ENCODE data around the gene CLTC. TPM values are rescaled to one million over a fixed set of nuclear protein-coding genes. Genes with fewer than 3 reads are reported as not detected.

Gene CLTC
- total RNA-seq, 6 experiments from 2014 or later, result 120 to 232 (median 142) TPM

DNA sequence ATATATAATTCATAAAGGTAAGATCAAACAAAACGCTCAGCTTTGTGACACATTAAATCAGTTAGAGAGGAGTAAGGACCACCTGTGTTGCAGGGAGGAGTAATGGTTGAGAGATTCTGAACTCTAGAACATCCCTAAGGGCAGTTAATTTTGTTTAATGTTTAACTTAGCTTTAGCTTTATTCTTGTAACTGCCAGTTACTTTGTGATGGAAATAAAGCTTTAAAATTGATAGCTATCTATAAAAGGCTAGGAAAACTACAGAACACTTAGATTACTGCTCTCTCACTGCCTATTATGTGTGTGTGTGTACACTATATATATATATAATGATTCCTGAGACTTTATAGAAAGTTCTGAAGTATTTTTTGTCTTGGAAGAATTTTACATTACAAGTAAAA lies 49.7 kb downstream of the CLTC start:
- H3K4me1 ChIP-seq, result peaks cover 0 to 7% (median 0%) of the 10 kb centered on the region in 4 donors
- no peaks in the 10 kb centered on the region for H3K27me3 ChIP-seq
- DNase-seq (no peak), ATAC-seq (no peak)
- no peak overlapping the region for H3K4me3 ChIP-seq
- no peaks in the 10 kb centered on the region for H3K9me3 ChIP-seq
- no peak overlapping the region for H3K27ac ChIP-seq
- intact Hi-C loops (cut with DNase I), result no loop called here
- H3K36me3 ChIP-seq, result peaks cover 0 to 98% (median 34%) of the 10 kb centered on the region in 4 donors
- TF ChIP-seq CTCF (IDR thresholded peaks at IDR 0.05) (no peak), POLR2A (IDR thresholded peaks at IDR 0.05) (no peak)
- 45% methylated on average over 1 of the region's 1 CpG for WGBS (ENCODE audit: insufficient coverage, low coverage, low lambda C conversion rate, missing lambda C conversion rate)

DNA sequence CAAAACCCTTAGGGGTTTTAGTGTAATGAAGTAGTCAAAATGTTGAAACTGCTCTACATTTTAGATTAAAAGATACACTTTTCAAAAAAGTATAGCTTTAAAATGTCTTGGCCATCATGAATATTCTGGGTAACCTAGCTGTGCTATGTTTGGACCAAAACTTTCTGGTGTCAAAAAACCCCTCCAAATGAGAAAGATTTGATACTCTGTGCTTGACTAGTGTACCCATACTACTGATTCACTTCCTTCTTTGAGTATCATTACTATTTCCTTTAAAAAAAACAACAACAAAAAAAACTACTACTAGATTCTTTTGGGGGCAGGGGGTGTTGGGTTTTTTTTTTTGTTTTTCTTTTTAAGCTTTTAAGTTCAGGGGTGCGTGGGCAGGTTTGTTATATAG lies 50.2 kb downstream of the CLTC start:
- WGBS (ENCODE audit: insufficient coverage, low coverage, low lambda C conversion rate, missing lambda C conversion rate), result 78% methylated on average over 1 of the region's 1 CpG
- no peak for DNase-seq
- Histone ChIP-seq H3K27ac (no peak overlapping the region), H3K27me3 (no peaks in the 10 kb centered on the region), H3K36me3 (peaks cover 0 to 98% (median 31%) of the 10 kb centered on the region in 4 donors), H3K9me3 (no peaks in the 10 kb centered on the region), H3K4me3 (no peak overlapping the region), H3K4me1 (peaks cover 0 to 7% (median 0%) of the 10 kb centered on the region in 4 donors)
- no peak for ATAC-seq
- TF ChIP-seq CTCF (IDR thresholded peaks at IDR 0.05), result no peak
- TF ChIP-seq POLR2A (IDR thresholded peaks at IDR 0.05), result no peak
- intact Hi-C loops (cut with DNase I), result no loop called here

DNA sequence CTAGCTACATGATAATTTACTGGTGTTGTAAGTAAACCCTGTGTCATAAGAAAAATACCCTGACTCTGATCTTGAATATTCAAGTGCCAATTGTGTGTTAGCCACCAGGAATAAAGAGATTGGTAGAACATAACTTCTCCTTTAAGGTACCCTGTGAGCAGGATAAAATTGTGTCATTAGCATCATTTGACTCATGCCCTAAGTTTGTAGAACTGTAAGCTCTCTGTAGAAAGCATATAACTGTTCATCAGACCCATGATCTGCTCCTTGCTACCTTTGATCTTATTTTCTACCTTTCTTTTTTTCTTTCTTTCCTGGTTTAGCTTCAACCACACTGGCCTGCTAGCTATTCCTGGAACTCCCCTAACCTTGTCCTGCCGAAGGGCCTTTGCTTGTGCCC lies 51.7 kb downstream of the CLTC start:
- no peak for TF ChIP-seq CTCF (IDR thresholded peaks at IDR 0.05)
- no peak for TF ChIP-seq POLR2A (IDR thresholded peaks at IDR 0.05)
- DNase-seq (no peak), ATAC-seq (no peak)
- WGBS (ENCODE audit: insufficient coverage, low coverage, low lambda C conversion rate, missing lambda C conversion rate), result 67% methylated on average over 1 of the region's 1 CpG
- peaks cover 0 to 7% (median 0%) of the 10 kb centered on the region in 4 donors for H3K4me1 ChIP-seq
- H3K36me3 ChIP-seq, result peaks cover 6 to 98% (median 29%) of the 10 kb centered on the region in 4 donors
- H3K9me3 ChIP-seq, result no peaks in the 10 kb centered on the region
- H3K27me3 ChIP-seq, result no peaks in the 10 kb centered on the region
- intact Hi-C loops (cut with DNase I), result no loop called here
- H3K27ac ChIP-seq, result no peak overlapping the region
- H3K4me3 ChIP-seq, result no peak overlapping the region

GRCh38 chr17:59675231-59675630 lies 55.5 kb downstream of the CLTC start:
- no peak overlapping the region for H3K27ac ChIP-seq
- no peak for ATAC-seq
- no peaks in the 10 kb centered on the region for H3K27me3 ChIP-seq
- no peaks in the 10 kb centered on the region for H3K4me1 ChIP-seq
- H3K36me3 ChIP-seq, result peaks cover 15 to 97% (median 39%) of the 10 kb centered on the region in 4 donors
- no peak for DNase-seq
- H3K9me3 ChIP-seq, result no peaks in the 10 kb centered on the region
- intact Hi-C loops (cut with DNase I), result no loop called here
- no peak overlapping the region for H3K4me3 ChIP-seq
- 33% methylated on average over 1 of the region's 1 CpG for WGBS (ENCODE audit: insufficient coverage, low coverage, low lambda C conversion rate, missing lambda C conversion rate)
- TF ChIP-seq CTCF (IDR thresholded peaks at IDR 0.05) (no peak), POLR2A (IDR thresholded peaks at IDR 0.05) (no peak)

GRCh38 chr17:59676716-59677115 lies 57.0 kb downstream of the CLTC start:
- no peaks in the 10 kb centered on the region for H3K9me3 ChIP-seq
- H3K4me1 ChIP-seq, result no peaks in the 10 kb centered on the region
- H3K27ac ChIP-seq, result no peak overlapping the region
- no peak for DNase-seq
- intact Hi-C loops (cut with DNase I), result no loop called here
- no peaks in the 10 kb centered on the region for H3K27me3 ChIP-seq
- H3K4me3 ChIP-seq, result no peak overlapping the region
- WGBS (ENCODE audit: insufficient coverage, low coverage, low lambda C conversion rate, missing lambda C conversion rate), result 91% methylated on average over 7 of the region's 7 CpGs
- TF ChIP-seq POLR2A (IDR thresholded peaks at IDR 0.05) (no peak), CTCF (IDR thresholded peaks at IDR 0.05) (no peak)
- no peak for ATAC-seq
- peaks cover 19 to 98% (median 48%) of the 10 kb centered on the region in 4 donors for H3K36me3 ChIP-seq
